HCT116 (cell line): ENCODE results near the gene OFD1.

ENCODE experiments used
- ATF3 ChIP-seq: IDR thresholded peaks from 2 replicates; pipeline ENCODE4 v1.6.1; 2012
- CBX3 ChIP-seq: IDR thresholded peaks from 2 replicates; pipeline ENCODE4 v1.6.1; 2012; ENCODE audit warnings: low read depth
- CEBPB ChIP-seq: IDR thresholded peaks from 2 replicates; pipeline ENCODE4 v1.6.1; 2012; ENCODE audit warnings: low read depth
- CTCF ChIP-seq, 3 experiments: fragments of 200-600 bp in 1 of 3; sonication (generic) in 1 of 3; IDR thresholded peaks in 2 of 3; conservative IDR thresholded peaks in 1 of 3; 2 replicates each; pipeline ENCODE4 v1.5.1; 2012 to 2017; ENCODE audit warnings: low read depth in 2 of 3, low read length in 2 of 3, antibody characterized with exemption in 1 of 3, borderline replicate concordance in 1 of 3, control low read depth in 1 of 3, mild to moderate bottlenecking in 1 of 3, mixed read lengths in 1 of 3, mixed run types in 1 of 3, moderate library complexity in 1 of 3; ENCODE audit not compliant: insufficient read depth in 1 of 3
- EGR1 ChIP-seq: IDR thresholded peaks from 2 replicates; pipeline ENCODE4 v1.6.1; 2012; ENCODE audit warnings: low read depth
- EZH2 ChIP-seq: fragments of 200-600 bp; sonication (generic); IDR thresholded peaks from 2 replicates; pipeline ENCODE4 v1.6.1; 2017; ENCODE audit warnings: antibody characterized with exemption, mixed run types
- JUND ChIP-seq: IDR thresholded peaks from 2 replicates; pipeline ENCODE4 v1.6.1; 2012
- POLR2A ChIP-seq: IDR thresholded peaks from 2 replicates; pipeline ENCODE4 v1.7.0; 2011; ENCODE audit warnings: borderline replicate concordance; ENCODE audit not compliant: insufficient read depth, insufficient read length; ENCODE audit errors: extremely low read depth
- POLR2AphosphoS5 ChIP-seq: IDR thresholded peaks from 2 replicates; pipeline ENCODE4 v1.6.1; 2011; ENCODE audit warnings: mild to moderate bottlenecking, low read depth, low read length, moderate library complexity
- REST ChIP-seq: IDR thresholded peaks from 2 replicates; pipeline ENCODE4 v1.6.1; 2012; ENCODE audit warnings: low read depth
- SRF ChIP-seq: IDR thresholded peaks from 2 replicates; pipeline ENCODE4 v1.6.1; 2012; ENCODE audit warnings: low read depth
- ZFX ChIP-seq: fragments of 450-650 bp; IDR thresholded peaks from 2 replicates; pipeline ENCODE4 v1.6.1; 2017
- ZNF274 ChIP-seq: fragments of 200-500 bp; sonication (Bioruptor generic); IDR thresholded peaks from 2 replicates; pipeline ENCODE4 v1.6.1; 2014; ENCODE audit warnings: mild to moderate bottlenecking, low read depth, low read length, inconsistent platforms

- no peak for TF ChIP-seq CBX3
- no peak for TF ChIP-seq ZNF274
- no peak for TF ChIP-seq CTCF (IDR thresholded peaks at IDR 0.05 in 2 of 3, conservative IDR thresholded peaks at IDR 0.05 in 1 of 3; ENCODE audit: borderline replicate concordance in 1 of 3, insufficient read depth in 1 of 3, low read depth in 2 of 3, low read length in 2 of 3)
- TF ChIP-seq CEBPB, result no peak
- TF ChIP-seq ATF3, result no peak
- no peak for TF ChIP-seq ZFX
- no peak for TF ChIP-seq POLR2AphosphoS5
- no peak for TF ChIP-seq POLR2A
- TF ChIP-seq EZH2, result no peak
- no peak for TF ChIP-seq SRF
- TF ChIP-seq EGR1, result no peak
- no peak for TF ChIP-seq JUND
- no peak for TF ChIP-seq REST
Measured at GRCh38 chrX:13742397-13743176, 8.0 kb downstream of the OFD1 start.
